HepG2 (cell line): ENCODE data around the gene CALU. TPM values are rescaled to one million over a fixed set of nuclear protein-coding genes. Genes with fewer than 3 reads are reported as not detected.
A peak's percentile ranks its signal among the peaks of the same experiment; 100 is the strongest.

Experiments used
- FOXO1 ChIP-seq: sonication (generic); formaldehyde crosslinking; IDR thresholded peaks from 2 replicates; pipeline ENCODE4 v1.4.0; 2020; ENCODE audit warnings: missing genetic modification reagents
- HIVEP1 ChIP-seq: sonication (generic); formaldehyde crosslinking; IDR thresholded peaks from 2 replicates; pipeline ENCODE4 v1.4.0; 2020; ENCODE audit warnings: mild to moderate bottlenecking, missing genetic modification reagents
- HNRNPUL1 ChIP-seq: fragments of 200-400 bp; formaldehyde crosslinking; IDR thresholded peaks from 2 replicates; pipeline ENCODE4 v1.6.1; 2017; ENCODE audit warnings: low read depth, mild to moderate bottlenecking, low read length, moderate library complexity
- HOXD1 ChIP-seq: sonication (generic); formaldehyde crosslinking; IDR thresholded peaks from 2 replicates; pipeline ENCODE4 v1.5.0; 2020; ENCODE audit warnings: missing genetic modification reagents
- MAF1 ChIP-seq: sonication (generic); formaldehyde crosslinking; IDR thresholded peaks from 2 replicates; pipeline ENCODE4 v1.5.0; 2020; ENCODE audit warnings: missing genetic modification reagents, borderline replicate concordance
- PCBP2 ChIP-seq: fragments of 200-400 bp; formaldehyde crosslinking; optimal IDR thresholded peaks from 2 replicates; pipeline ENCODE3; 2018; ENCODE audit warnings: low read length, low read depth; ENCODE audit not compliant: poor library complexity, severe bottlenecking
- SOX13 ChIP-seq, 3 experiments: fragments of 450-650 bp in 1 of 3; sonication (generic) in 1 of 3; formaldehyde crosslinking in 1 of 3; IDR thresholded peaks in 2 of 3; conservative IDR thresholded peaks in 1 of 3; 2 replicates each; pipeline versions ENCODE4 v1.5.0 to v1.6.1; 2016 to 2020; ENCODE audit warnings: antibody characterized with exemption in 1 of 3, mild to moderate bottlenecking in 1 of 3, missing compliant biosample characterization in 1 of 3, missing genetic modification reagents in 1 of 3, moderate library complexity in 1 of 3
- SRSF4 ChIP-seq: fragments of 200-400 bp; formaldehyde crosslinking; IDR thresholded peaks from one replicate; pipeline ENCODE4 v1.6.1; 2018; ENCODE audit warnings: mild to moderate bottlenecking, low read depth, low read length, moderate library complexity; ENCODE audit not compliant: poor library complexity, severe bottlenecking
- SSRP1 ChIP-seq: IDR thresholded peaks from 2 replicates; pipeline ENCODE4 v1.6.1; 2016; ENCODE audit warnings: control low read depth
- TCF12 ChIP-seq, 2 experiments: fragments of 450-650 bp in 1 of 2; sonication (generic) in 1 of 2; formaldehyde crosslinking in 1 of 2; IDR thresholded peaks; 2 replicates each; pipeline versions ENCODE4 v1.6.1 to v1.8.0; 2017 to 2022; ENCODE audit warnings: antibody characterized with exemption in 1 of 2, mild to moderate bottlenecking in 1 of 2, missing genetic modification reagents in 1 of 2, moderate library complexity in 1 of 2
- ZFP36L1 ChIP-seq: sonication (generic); formaldehyde crosslinking; IDR thresholded peaks from 2 replicates; pipeline ENCODE4 v1.8.0; 2022; ENCODE audit warnings: mild to moderate bottlenecking, missing genetic modification reagents, moderate library complexity
- ZKSCAN5 ChIP-seq: sonication (generic); formaldehyde crosslinking; IDR thresholded peaks from 2 replicates; pipeline ENCODE4 v1.5.1; 2020; ENCODE audit warnings: mild to moderate bottlenecking, missing genetic modification reagents
- ZNF282 ChIP-seq: fragments of 450-650 bp; IDR thresholded peaks from 2 replicates; pipeline ENCODE4 v1.6.1; 2018; ENCODE audit not compliant: partially characterized antibody
- ZNF367 ChIP-seq: sonication (generic); formaldehyde crosslinking; IDR thresholded peaks from 2 replicates; pipeline ENCODE4 v1.4.0; 2020; ENCODE audit warnings: missing genetic modification reagents, borderline replicate concordance
- polyA plus RNA-seq, 8 experiments: library from polyadenylated mRNA; depleted of rRNA in 3 of 8; stranded (reverse) in 7 of 8; unstranded in 1 of 8; fragments of >200 nt; fragmentation: Illumina TruSeq in 4 of 8; extraction: Trizol in 4 of 8; gene quantifications; 2 replicates each; pipeline versions ENCODE4 v1.2.1 to v1.2.3, GENCODE V29; 2011 to 2016; ENCODE audit warnings: low read depth in 4 of 8, missing spikeins in 1 of 8, mixed read lengths in 1 of 8; ENCODE audit not compliant: insufficient read depth in 1 of 8
- total RNA-seq, 5 experiments: library from RNA; depleted of rRNA; stranded (reverse); fragments of >200 nt; fragmentation: Illumina TruSeq; extraction: Trizol; gene quantifications; 2 replicates each; pipeline ENCODE4 v1.2.3, GENCODE V29; 2016; ENCODE audit warnings: low read depth in 1 of 5
- TF ChIP-seq, protein P1 (sequence below): sonication (generic); formaldehyde crosslinking; conservative IDR thresholded peaks from 2 replicates; pipeline ENCODE4 v1.4.0; 2020; ENCODE audit warnings: missing genetic modification reagents
- TF ChIP-seq, protein P2 (sequence below): sonication (generic); formaldehyde crosslinking; IDR thresholded peaks from 2 replicates; pipeline ENCODE4 v1.5.0; 2020; ENCODE audit warnings: mild to moderate bottlenecking, missing genetic modification reagents, borderline replicate concordance
- TF ChIP-seq, protein P3 (sequence below): sonication (generic); formaldehyde crosslinking; IDR thresholded peaks from 2 replicates; pipeline ENCODE4 v1.8.1; 2023; ENCODE audit warnings: mild to moderate bottlenecking, inconsistent platforms, moderate library complexity, missing genetic modification reagents, borderline replicate concordance
- TF ChIP-seq, protein P4 (sequence below): IDR thresholded peaks from 2 replicates; pipeline ENCODE4 v1.6.1; 2016; ENCODE audit warnings: low read depth

CALU gene
- total and polyA plus RNA-seq, 2 of the 13 experiments (the other 11 are each of a cell fraction or from before 2014, with no cell fraction given) = 198 to 252 TPM

DNA sequence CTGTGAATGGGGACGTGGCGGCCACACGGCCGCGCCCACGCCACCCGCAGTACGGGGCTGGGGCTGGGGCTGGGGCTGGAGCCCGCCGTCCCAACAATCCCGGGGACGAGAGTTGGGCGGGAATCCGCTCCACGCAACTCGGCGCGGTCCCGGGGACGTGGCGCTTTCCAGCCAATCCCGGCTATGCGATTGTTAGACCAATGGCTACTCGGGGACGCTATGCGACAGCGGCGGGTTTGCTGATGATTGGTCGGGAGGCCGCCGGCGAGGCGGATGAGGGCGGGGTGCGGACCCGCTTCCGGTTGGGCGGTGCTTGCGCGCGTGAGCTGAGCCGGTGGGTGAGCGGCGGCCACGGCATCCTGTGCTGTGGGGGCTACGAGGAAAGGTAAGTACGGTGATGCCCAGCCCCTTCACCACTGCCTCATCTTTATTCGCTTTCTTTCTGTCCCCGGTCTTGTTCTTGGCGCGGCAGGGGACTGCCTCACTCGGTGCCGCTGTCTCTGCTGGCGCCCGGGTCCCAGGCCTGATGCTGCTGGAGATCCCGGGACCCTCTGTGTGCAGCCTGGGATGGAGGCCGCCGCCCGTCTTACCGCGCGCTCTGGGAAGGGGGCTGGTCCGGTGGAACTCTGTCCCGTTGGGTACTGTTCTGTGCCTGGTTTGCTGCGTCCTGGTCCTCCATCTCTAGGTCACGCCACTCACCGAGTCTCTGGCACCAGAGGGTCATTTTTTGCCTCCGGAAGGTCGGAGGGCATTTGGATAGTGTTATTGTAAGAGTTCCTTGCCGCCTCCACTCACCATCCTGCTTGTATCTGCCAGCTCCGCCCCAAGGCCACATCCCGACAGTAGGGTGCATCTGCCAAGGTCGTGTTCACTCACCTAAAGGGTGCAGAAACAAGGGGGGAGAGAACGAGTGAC, at the start of gene CALU (continued):
- TF ChIP-seq ZNF282 = no peak
- no peak for TF ChIP-seq ZFP36L1 (CRISPR knock-in tag)
- TF ChIP-seq, protein P1, sequence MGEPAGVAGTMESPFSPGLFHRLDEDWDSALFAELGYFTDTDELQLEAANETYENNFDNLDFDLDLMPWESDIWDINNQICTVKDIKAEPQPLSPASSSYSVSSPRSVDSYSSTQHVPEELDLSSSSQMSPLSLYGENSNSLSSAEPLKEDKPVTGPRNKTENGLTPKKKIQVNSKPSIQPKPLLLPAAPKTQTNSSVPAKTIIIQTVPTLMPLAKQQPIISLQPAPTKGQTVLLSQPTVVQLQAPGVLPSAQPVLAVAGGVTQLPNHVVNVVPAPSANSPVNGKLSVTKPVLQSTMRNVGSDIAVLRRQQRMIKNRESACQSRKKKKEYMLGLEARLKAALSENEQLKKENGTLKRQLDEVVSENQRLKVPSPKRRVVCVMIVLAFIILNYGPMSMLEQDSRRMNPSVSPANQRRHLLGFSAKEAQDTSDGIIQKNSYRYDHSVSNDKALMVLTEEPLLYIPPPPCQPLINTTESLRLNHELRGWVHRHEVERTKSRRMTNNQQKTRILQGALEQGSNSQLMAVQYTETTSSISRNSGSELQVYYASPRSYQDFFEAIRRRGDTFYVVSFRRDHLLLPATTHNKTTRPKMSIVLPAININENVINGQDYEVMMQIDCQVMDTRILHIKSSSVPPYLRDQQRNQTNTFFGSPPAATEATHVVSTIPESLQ (CRISPR knock-in tag) = no peak; the same call in 1 of the 2 replicates
- TF ChIP-seq, protein P2, sequence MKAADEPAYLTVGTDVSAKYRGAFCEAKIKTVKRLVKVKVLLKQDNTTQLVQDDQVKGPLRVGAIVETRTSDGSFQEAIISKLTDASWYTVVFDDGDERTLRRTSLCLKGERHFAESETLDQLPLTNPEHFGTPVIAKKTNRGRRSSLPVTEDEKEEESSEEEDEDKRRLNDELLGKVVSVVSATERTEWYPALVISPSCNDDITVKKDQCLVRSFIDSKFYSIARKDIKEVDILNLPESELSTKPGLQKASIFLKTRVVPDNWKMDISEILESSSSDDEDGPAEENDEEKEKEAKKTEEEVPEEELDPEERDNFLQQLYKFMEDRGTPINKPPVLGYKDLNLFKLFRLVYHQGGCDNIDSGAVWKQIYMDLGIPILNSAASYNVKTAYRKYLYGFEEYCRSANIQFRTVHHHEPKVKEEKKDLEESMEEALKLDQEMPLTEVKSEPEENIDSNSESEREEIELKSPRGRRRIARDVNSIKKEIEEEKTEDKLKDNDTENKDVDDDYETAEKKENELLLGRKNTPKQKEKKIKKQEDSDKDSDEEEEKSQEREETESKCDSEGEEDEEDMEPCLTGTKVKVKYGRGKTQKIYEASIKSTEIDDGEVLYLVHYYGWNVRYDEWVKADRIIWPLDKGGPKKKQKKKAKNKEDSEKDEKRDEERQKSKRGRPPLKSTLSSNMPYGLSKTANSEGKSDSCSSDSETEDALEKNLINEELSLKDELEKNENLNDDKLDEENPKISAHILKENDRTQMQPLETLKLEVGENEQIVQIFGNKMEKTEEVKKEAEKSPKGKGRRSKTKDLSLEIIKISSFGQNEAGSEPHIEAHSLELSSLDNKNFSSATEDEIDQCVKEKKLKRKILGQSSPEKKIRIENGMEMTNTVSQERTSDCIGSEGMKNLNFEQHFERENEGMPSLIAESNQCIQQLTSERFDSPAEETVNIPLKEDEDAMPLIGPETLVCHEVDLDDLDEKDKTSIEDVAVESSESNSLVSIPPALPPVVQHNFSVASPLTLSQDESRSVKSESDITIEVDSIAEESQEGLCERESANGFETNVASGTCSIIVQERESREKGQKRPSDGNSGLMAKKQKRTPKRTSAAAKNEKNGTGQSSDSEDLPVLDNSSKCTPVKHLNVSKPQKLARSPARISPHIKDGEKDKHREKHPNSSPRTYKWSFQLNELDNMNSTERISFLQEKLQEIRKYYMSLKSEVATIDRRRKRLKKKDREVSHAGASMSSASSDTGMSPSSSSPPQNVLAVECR = peak; percentile 94; the same call in 1 of the 2 replicates
- TF ChIP-seq TCF12 (IDR thresholded peaks at IDR 0.05) = no peak
- no peak for TF ChIP-seq TCF12 (CRISPR knock-in tag; IDR thresholded peaks at IDR 0.05)
- TF ChIP-seq HNRNPUL1 = no peak
- TF ChIP-seq MAF1 (CRISPR knock-in tag) = 0 out of 2 replicates have a peak, but pooled peaks have one; percentile 67
- TF ChIP-seq, protein P3, sequence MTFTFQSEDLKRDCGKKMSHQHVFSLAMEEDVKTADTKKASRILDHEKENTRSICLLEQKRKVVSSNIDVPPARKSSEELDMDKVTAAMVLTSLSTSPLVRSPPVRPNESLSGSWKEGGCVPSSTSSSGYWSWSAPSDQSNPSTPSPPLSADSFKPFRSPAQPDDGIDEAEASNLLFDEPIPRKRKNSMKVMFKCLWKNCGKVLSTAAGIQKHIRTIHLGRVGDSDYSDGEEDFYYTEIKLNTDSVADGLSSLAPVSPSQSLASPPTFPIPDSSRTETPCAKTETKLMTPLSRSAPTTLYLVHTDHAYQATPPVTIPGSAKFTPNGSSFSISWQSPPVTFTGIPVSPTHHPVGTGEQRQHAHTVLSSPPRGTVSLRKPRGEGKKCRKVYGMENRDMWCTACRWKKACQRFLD = peak; percentile 67; the same call in 1 of the 2 replicates
- TF ChIP-seq, protein P4, sequence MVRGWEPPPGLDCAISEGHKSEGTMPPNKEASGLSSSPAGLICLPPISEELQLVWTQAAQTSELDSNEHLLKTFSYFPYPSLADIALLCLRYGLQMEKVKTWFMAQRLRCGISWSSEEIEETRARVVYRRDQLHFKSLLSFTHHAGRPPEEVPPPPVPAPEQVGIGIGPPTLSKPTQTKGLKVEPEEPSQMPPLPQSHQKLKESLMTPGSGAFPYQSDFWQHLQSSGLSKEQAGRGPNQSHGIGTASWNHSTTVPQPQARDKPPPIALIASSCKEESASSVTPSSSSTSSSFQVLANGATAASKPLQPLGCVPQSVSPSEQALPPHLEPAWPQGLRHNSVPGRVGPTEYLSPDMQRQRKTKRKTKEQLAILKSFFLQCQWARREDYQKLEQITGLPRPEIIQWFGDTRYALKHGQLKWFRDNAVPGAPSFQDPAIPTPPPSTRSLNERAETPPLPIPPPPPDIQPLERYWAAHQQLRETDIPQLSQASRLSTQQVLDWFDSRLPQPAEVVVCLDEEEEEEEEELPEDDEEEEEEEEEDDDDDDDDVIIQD (CRISPR knock-in tag) = 0 out of 2 replicates have a peak, but pooled peaks have one; percentile 14
- 0 out of 2 replicates have a peak, but pooled peaks have one; percentile 60 for TF ChIP-seq HOXD1 (CRISPR knock-in tag)
- no peak for TF ChIP-seq SRSF4
- TF ChIP-seq PCBP2 = no peak
- no peak for TF ChIP-seq HIVEP1 (CRISPR knock-in tag)
- TF ChIP-seq ZNF367 (CRISPR knock-in tag) = 0 out of 2 replicates have a peak, but pooled peaks have one; percentile 17
- no peak for TF ChIP-seq ZKSCAN5
- no peak for TF ChIP-seq FOXO1 (CRISPR knock-in tag)
- TF ChIP-seq SSRP1 (CRISPR knock-in tag) = no peak
- TF ChIP-seq SOX13 (IDR thresholded peaks at IDR 0.05) = 0 out of 2 replicates have a peak, but pooled peaks have one; percentile 9
- TF ChIP-seq SOX13 (CRISPR knock-in tag; conservative IDR thresholded peaks at IDR 0.05 in 1 of 2, IDR thresholded peaks at IDR 0.05 in 1 of 2) = no peak
